ENCODE results near the gene SYNGAP1. TPM values are rescaled to one million over a fixed set of nuclear protein-coding genes. Genes with fewer than 3 reads are reported as not detected.

The SYNGAP1 gene
- total RNA-seq: 1.4 and 2.7 TPM in 2 replicates

GRCh38 chr6:33419580-33420490 lies at the start of gene SYNGAP1:
Gene SYNGAP1 (plus strand): TSS chr6:33420065. CDS start chr6:33420265, 200 bp downstream.

DNA sequence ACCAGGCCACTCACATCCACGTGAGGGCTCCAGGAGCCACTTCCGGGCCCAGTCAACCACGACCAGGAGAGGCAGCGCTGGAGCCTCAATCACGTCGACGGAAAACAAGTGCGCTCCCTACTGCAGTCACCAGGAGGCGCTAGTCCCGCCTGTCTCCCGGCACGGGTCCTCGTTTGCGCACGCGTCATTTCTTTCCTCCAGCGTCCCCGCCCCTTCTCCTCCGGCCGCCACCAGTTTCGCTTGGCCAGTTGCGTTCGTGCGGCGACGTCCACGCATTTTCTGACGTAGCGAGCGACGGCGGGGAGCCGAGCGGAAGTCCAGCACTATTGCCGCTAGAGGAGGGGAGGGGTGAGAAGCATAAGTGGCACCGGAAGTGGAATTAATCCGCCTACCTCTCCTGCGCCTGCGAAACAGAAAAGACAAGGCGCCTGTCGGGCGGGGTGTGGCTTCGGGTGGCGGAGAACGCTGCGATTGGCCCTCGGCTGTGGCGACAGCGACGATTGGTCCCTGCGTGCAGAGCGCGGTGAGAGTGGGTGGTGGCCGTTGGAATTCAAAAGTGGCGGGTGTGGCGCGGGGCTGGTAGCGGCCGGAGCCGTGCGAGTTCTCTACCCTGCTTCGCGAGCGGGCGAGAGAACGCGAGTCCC lies 28.5 kb upstream of the SYNGAP1 start, which contains the start of gene KIFC1:
Gene KIFC1 (plus strand): TSS at position 546 of the 644 bp plus-strand sequence. CDS start 163 bp downstream, outside the sequence.

GRCh38 chr6:33410711-33411631 lies 8.9 kb upstream of the SYNGAP1 start, which contains the start of gene PHF1:
Gene PHF1 (plus strand): TSS chr6:33411014. CDS start chr6:33412264, 1,250 bp downstream.

GRCh38 chr6:33417903-33418689 lies 1.8 kb upstream of the SYNGAP1 start, which contains the start of gene CUTA:
Gene CUTA (minus strand): TSS chr6:33418107. CDS start chr6:33418000, 107 bp downstream.

GRCh38 chr6:33454009-33454946 lies 34.4 kb downstream of the SYNGAP1 start, which contains the start of gene ZBTB9:
Gene ZBTB9 (plus strand): TSS chr6:33454576. CDS start chr6:33455101, 525 bp downstream.

Other genes starting within 250 kb of the SYNGAP1 start
- gene COL11A2, start 227.6 kb upstream of the SYNGAP1 start, total RNA-seq: 0.07 and 0.15 TPM in 2 replicates
- 12.9 and 17.4 TPM in 2 replicates for gene RXRB, start 219.4 kb upstream of the SYNGAP1 start, total RNA-seq
- 75.7 and 93.8 TPM in 2 replicates for gene SLC39A7, start 219.2 kb upstream of the SYNGAP1 start, total RNA-seq
- gene HSD17B8, start 215.4 kb upstream of the SYNGAP1 start, total RNA-seq: 6.7 and 9.8 TPM in 2 replicates
- 8.7 and 11.7 TPM in 2 replicates for gene RING1, start 211.6 kb upstream of the SYNGAP1 start, total RNA-seq
- gene VPS52, start 148.2 kb upstream of the SYNGAP1 start, total RNA-seq: 36.8 and 43.6 TPM in 2 replicates
- gene RPS18, start 148.0 kb upstream of the SYNGAP1 start, total RNA-seq: 4,238 and 4,354 TPM in 2 replicates
- 5.6 and 8.1 TPM in 2 replicates for gene B3GALT4, start 142.9 kb upstream of the SYNGAP1 start, total RNA-seq
- 65.6 and 74.7 TPM in 2 replicates for gene WDR46, start 130.8 kb upstream of the SYNGAP1 start, total RNA-seq
- gene PFDN6, start 130.5 kb upstream of the SYNGAP1 start, total RNA-seq: 55.3 and 67.7 TPM in 2 replicates
- 49.4 and 55.9 TPM in 2 replicates for gene RGL2, start 121.1 kb upstream of the SYNGAP1 start, total RNA-seq
- 171 and 179 TPM in 2 replicates for gene TAPBP, start 106.0 kb upstream of the SYNGAP1 start, total RNA-seq
- 8.9 and 11.6 TPM in 2 replicates for gene ZBTB22, start 102.3 kb upstream of the SYNGAP1 start, total RNA-seq
- 35.7 and 36.8 TPM in 2 replicates for gene DAXX, start 97.1 kb upstream of the SYNGAP1 start, total RNA-seq
- 41.9 and 45.2 TPM in 2 replicates for gene KIFC1, start 28.2 kb upstream of the SYNGAP1 start, total RNA-seq
- gene PHF1, start 9.1 kb upstream of the SYNGAP1 start, total RNA-seq: 17.9 and 24.2 TPM in 2 replicates
- gene CUTA, start 2.0 kb upstream of the SYNGAP1 start, total RNA-seq: 151 and 168 TPM in 2 replicates
- 4.1 and 4.9 TPM in 2 replicates for gene ZBTB9, start 34.5 kb downstream of the SYNGAP1 start, total RNA-seq
- gene BAK1, start 160.2 kb downstream of the SYNGAP1 start, total RNA-seq: 30.8 and 31.8 TPM in 2 replicates
- gene ITPR3, start 201.3 kb downstream of the SYNGAP1 start, total RNA-seq: 82.5 and 94.1 TPM in 2 replicates